Keratinocyte (primary cell): Measurements from ENCODE around the gene FRMD1. TPM values are rescaled to one million over a fixed set of nuclear protein-coding genes. Genes with fewer than 3 reads are reported as not detected.

Experiments used
- DNase-seq: peaks from one replicate; pipeline ENCODE4 v3.0.0-alpha.2; 2011; ENCODE audit warnings: low read depth, missing footprints, low spot score
- FAIRE-seq: peaks from 2 replicates; lab custom pipeline; 2011; peaks lifted over from hg19 to GRCh38; lab: Jason Lieb, UNC
- H2AFZ ChIP-seq: 2 replicates; pipeline ENCODE4 v1.6.0; 2012; ENCODE audit warnings: low read length, control low read depth, inconsistent platforms; ENCODE audit not compliant: control insufficient read depth
- H3K27ac ChIP-seq: 2 replicates; pipeline ENCODE4 v1.5.1; 2011; ENCODE audit warnings: low read length; ENCODE audit not compliant: control insufficient read depth, insufficient read depth
- H3K27me3 ChIP-seq: 3 replicates; pipeline ENCODE4 v1.6.0; 2011; ENCODE audit warnings: low read length; ENCODE audit not compliant: control insufficient read depth, insufficient read depth; ENCODE audit errors: extremely low read depth
- H3K36me3 ChIP-seq, 2 experiments: 2 replicates in 1 of 2; 3 replicates in 1 of 2; pipeline ENCODE4 v1.5.1; 2011; ENCODE audit warnings: low read length in 2 of 2, mild to moderate bottlenecking in 1 of 2; ENCODE audit not compliant: control insufficient read depth in 2 of 2, insufficient read depth in 2 of 2; ENCODE audit errors: extremely low read depth in 1 of 2
- H3K4me1 ChIP-seq: 3 replicates; pipeline ENCODE4 v1.5.1; 2011; ENCODE audit warnings: low read length; ENCODE audit not compliant: control insufficient read depth, insufficient read depth; ENCODE audit errors: extremely low read depth
- H3K4me2 ChIP-seq: 3 replicates; pipeline ENCODE4 v1.6.0; 2011; ENCODE audit warnings: low read depth, low read length; ENCODE audit not compliant: control insufficient read depth, insufficient read depth; ENCODE audit errors: extremely low read depth
- H3K4me3 ChIP-seq, 3 experiments: fragments of 200-600 bp in 1 of 3; sonication (generic) in 1 of 3; 2 replicates in 2 of 3; 3 replicates in 1 of 3; pipeline ENCODE4 v1.5.1; 2011 to 2016; ENCODE audit warnings: low read length in 3 of 3, mild to moderate bottlenecking in 3 of 3, control low read depth in 2 of 3, inconsistent platforms in 1 of 3, low read depth in 1 of 3, mixed read lengths in 1 of 3, mixed run types in 1 of 3, moderate library complexity in 1 of 3; ENCODE audit not compliant: control insufficient read depth in 2 of 3, insufficient read depth in 2 of 3; ENCODE audit errors: extremely low read depth in 1 of 3
- H3K79me2 ChIP-seq: 2 replicates; pipeline ENCODE4 v1.6.0; 2012; ENCODE audit warnings: low read length; ENCODE audit not compliant: control insufficient read depth, insufficient read depth
- H3K9ac ChIP-seq: 3 replicates; pipeline ENCODE4 v1.6.0; 2011; ENCODE audit warnings: low read length; ENCODE audit not compliant: control insufficient read depth, insufficient read depth; ENCODE audit errors: extremely low read depth
- H3K9me1 ChIP-seq: 3 replicates; pipeline ENCODE4 v1.6.0; 2011; ENCODE audit warnings: low read length; ENCODE audit not compliant: control insufficient read depth, insufficient read depth; ENCODE audit errors: extremely low read depth
- H3K9me3 ChIP-seq: 2 replicates; pipeline ENCODE4 v1.5.1; 2012; ENCODE audit warnings: low read depth, low read length; ENCODE audit not compliant: control insufficient read depth
- H4K20me1 ChIP-seq: 3 replicates; pipeline ENCODE4 v1.6.0; 2011; ENCODE audit warnings: low read length; ENCODE audit not compliant: control insufficient read depth, insufficient read depth; ENCODE audit errors: extremely low read depth
- EZH2 ChIP-seq: IDR thresholded peaks from one replicate; pipeline ENCODE4 v1.6.1; 2012; ENCODE audit warnings: inconsistent platforms, mild to moderate bottlenecking, low read length, moderate library complexity
- dilution Hi-C: fragments of 300-500 bp; cut with MboI; formaldehyde crosslinking; loops from one replicate; pipeline ENCODE4 v1.7.0; 2020; ENCODE audit warnings: low sequenced_read_pairs; ENCODE audit not compliant: extremely low pct_ligation_motif_present
- polyA plus RNA-seq, 5 experiments: library from polyadenylated mRNA; depleted of rRNA in 3 of 5; stranded (reverse) in 3 of 5; stranded (forward) in 1 of 5; unstranded in 1 of 5; fragments of >200 nt; gene quantifications; 1 replicate in 1 of 5; 2 replicates in 3 of 5; 3 replicates in 1 of 5; pipeline versions ENCODE4 v1.2.1 to v1.2.3, GENCODE V29; 2011 to 2012; ENCODE audit warnings: missing spikeins in 2 of 5, low read depth in 1 of 5, low replicate concordance in 1 of 5
- TF ChIP-seq, protein P1 (sequence below), 3 experiments: IDR thresholded peaks in 1 of 3; conservative IDR thresholded peaks in 1 of 3; optimal IDR thresholded peaks in 1 of 3; 2 replicates in 2 of 3; 3 replicates in 1 of 3; pipeline versions ENCODE3 to v1.5.1; 2011; ENCODE audit warnings: low read length in 3 of 3, mild to moderate bottlenecking in 3 of 3, moderate library complexity in 2 of 3, control low read depth in 1 of 3, inconsistent platforms in 1 of 3; ENCODE audit not compliant: insufficient read depth in 2 of 3; ENCODE audit errors: extremely low read depth in 1 of 3

FRMD1 gene
- polyA plus RNA-seq, 1 donor (not counting 4 experiments of a cell fraction or from before 2014, with no cell fraction given), result not detected

DNA sequence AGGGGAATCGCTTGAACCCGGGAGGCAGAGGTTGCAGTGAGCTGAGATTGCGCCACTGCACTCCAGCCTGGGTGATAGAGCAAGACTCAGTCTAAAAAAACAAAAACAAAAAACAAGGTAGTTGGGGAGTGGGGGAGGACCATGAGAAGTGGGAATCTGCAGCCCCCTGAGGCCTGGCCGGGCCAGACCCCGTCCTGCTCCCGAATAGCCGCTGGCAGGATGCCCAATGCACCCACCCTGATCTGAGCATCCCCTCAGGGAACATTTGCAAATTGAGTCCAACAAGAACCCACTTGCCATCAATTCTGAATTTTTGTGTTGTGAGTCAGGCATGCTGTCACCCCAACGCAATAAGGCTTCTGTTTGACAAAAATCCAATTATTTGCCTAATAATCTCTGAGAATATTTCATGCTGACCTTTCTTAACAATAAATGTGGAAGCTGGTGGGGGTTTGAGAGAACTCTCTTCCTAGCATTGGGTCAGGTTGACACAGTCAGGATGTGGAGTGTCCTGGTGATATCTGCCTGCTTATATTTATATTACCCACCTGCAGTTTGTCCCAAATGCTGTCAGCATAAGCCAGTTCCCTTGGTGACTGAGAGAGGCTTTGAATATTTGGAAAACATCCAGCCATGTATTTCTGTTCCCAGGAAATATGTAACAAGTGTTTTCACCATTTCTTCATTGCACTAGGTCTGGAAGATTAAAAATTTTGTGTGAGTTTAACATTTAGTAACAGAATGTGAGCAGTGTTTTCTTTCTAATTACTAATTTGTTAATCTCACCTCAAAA is 28.4 kb upstream of the FRMD1 start:
- TF ChIP-seq EZH2, result no peak
- TF ChIP-seq, protein P1, sequence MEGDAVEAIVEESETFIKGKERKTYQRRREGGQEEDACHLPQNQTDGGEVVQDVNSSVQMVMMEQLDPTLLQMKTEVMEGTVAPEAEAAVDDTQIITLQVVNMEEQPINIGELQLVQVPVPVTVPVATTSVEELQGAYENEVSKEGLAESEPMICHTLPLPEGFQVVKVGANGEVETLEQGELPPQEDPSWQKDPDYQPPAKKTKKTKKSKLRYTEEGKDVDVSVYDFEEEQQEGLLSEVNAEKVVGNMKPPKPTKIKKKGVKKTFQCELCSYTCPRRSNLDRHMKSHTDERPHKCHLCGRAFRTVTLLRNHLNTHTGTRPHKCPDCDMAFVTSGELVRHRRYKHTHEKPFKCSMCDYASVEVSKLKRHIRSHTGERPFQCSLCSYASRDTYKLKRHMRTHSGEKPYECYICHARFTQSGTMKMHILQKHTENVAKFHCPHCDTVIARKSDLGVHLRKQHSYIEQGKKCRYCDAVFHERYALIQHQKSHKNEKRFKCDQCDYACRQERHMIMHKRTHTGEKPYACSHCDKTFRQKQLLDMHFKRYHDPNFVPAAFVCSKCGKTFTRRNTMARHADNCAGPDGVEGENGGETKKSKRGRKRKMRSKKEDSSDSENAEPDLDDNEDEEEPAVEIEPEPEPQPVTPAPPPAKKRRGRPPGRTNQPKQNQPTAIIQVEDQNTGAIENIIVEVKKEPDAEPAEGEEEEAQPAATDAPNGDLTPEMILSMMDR (optimal IDR thresholded peaks at IDR 0.05 in 1 of 3, IDR thresholded peaks at IDR 0.05 in 1 of 3, conservative IDR thresholded peaks at IDR 0.05 in 1 of 3; ENCODE audit: extremely low read depth in 1 of 3, insufficient read depth in 2 of 3, low read length in 3 of 3), result no peak
- Histone ChIP-seq H3K27ac (no peak overlapping the region), H3K9ac (no peak overlapping the region), H3K4me2 (no peak overlapping the region), H2AFZ (no peak overlapping the region), H3K9me3 (no peaks in the 10 kb centered on the region), H3K36me3 (no peaks in the 10 kb centered on the region), H3K27me3 (peaks cover 19% of the 10 kb centered on the region), H3K9me1 (no peaks in the 10 kb centered on the region), H4K20me1 (no peaks in the 10 kb centered on the region), H3K4me1 (peaks cover 4% of the 10 kb centered on the region), H3K4me3 (no peak overlapping the region), H3K79me2 (no peaks in the 10 kb centered on the region)
- FAIRE-seq, result no peak
- dilution Hi-C loops, result no loop called here
- DNase-seq, result no peak

DNA sequence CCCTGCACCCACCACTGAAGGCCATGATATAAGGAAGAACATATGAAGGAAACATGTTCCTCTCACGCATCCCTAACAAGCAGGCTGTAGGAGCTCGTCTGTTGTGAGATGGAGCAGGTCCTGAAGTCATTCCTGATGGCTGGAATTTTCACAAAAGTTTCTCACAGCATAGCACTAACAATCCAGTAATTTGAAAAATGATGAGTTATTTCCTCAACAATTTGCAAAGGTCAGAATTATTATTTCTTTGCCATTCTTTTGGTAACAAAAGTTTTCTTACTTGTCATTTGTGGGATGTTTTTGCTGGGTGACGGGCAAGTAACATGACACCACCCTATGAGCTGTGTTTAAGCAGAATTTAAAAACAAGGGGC is 27.6 kb upstream of the FRMD1 start:
- Histone ChIP-seq H4K20me1 (no peaks in the 10 kb centered on the region), H3K4me1 (peaks cover 4% of the 10 kb centered on the region), H3K9me3 (no peaks in the 10 kb centered on the region), H2AFZ (no peak overlapping the region), H3K79me2 (no peaks in the 10 kb centered on the region), H3K27ac (no peak overlapping the region), H3K4me2 (no peak overlapping the region), H3K36me3 (no peaks in the 10 kb centered on the region), H3K9ac (no peak overlapping the region), H3K27me3 (peaks cover 26% of the 10 kb centered on the region), H3K4me3 (no peak overlapping the region), H3K9me1 (no peaks in the 10 kb centered on the region)
- no peak for DNase-seq
- dilution Hi-C loops, result no loop called here
- TF ChIP-seq, protein P1 (optimal IDR thresholded peaks at IDR 0.05 in 1 of 3, IDR thresholded peaks at IDR 0.05 in 1 of 3, conservative IDR thresholded peaks at IDR 0.05 in 1 of 3; ENCODE audit: extremely low read depth in 1 of 3, insufficient read depth in 2 of 3, low read length in 3 of 3), result no peak
- TF ChIP-seq EZH2, result no peak
- no peak for FAIRE-seq
